OCI-LY3 (cell line): ENCODE results near the gene LMCD1.

Experiments used
- CTCF ChIP-seq: fragments of 200-600, 300-600 bp; sonication (generic); IDR thresholded peaks from 2 replicates; pipeline ENCODE4 v1.5.1; 2014; ENCODE audit warnings: antibody characterized with exemption, low read length, low read depth
- EZH2phosphoT487 ChIP-seq: fragments of 200-600 bp; shearing (Covaris generic); IDR thresholded peaks from 2 replicates; pipeline ENCODE4 v1.6.1; 2018; ENCODE audit warnings: antibody characterized with exemption, mixed run types, low read depth

GRCh38 chr3:8576841-8577571 lies 75.4 kb downstream of the LMCD1 start:
- TF ChIP-seq CTCF (no peak), EZH2phosphoT487 (no peak)
